Measurements from ENCODE around the gene LSM11.
"Not testable (repeated sequence)": the region's sequence is repeated elsewhere in the genome, so short reads cannot be mapped to it uniquely, and the experiment has no call there.

LSM11 gene

DNA sequence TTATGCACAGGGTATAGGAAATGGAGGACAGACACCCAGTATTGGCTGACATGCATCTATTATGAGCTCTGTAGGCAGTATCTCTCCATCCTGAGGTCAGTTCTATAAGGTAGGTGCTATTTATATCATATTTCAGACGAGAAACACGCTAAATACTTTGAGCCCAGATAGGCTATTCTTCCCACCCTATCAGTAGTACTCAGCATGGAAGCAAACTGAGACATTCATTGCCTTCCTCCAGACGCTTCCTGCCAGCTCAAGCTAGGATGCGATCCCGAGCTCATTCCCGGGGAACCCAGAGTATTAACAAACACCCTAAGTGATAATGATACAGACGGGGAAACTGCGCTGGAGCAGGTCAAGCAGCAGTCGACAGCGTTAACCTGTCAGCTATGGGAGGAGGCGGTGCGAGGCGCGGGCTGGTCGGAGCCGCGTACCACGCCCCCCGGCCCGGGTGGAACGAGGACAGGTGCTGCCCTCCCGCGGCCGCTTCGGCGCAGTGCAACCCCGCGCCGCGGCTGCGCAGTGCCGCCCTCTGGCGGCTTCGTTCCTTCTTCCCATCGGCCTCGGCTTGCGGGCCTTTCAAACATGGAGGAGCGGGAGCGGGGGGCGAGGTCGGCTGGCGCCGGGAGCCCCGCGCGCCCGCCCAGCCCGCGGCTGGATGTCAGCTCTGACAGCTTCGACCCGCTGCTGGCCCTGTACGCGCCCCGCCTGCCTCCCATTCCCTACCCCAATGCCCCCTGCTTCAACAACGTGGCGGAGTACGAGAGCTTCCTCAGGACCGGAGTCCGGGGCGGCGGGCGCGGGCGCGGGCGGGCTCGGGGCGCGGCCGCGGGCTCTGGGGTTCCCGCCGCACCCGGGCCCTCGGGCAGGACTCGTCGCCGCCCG lies at the start of gene LSM11:
Gene LSM11, plus strand, starts transcription at position 550 of the 888 bp plus-strand sequence. Its CDS starts 39 bp downstream, at position 589.
- peak; percentile 50 for DNase-seq

DNA sequence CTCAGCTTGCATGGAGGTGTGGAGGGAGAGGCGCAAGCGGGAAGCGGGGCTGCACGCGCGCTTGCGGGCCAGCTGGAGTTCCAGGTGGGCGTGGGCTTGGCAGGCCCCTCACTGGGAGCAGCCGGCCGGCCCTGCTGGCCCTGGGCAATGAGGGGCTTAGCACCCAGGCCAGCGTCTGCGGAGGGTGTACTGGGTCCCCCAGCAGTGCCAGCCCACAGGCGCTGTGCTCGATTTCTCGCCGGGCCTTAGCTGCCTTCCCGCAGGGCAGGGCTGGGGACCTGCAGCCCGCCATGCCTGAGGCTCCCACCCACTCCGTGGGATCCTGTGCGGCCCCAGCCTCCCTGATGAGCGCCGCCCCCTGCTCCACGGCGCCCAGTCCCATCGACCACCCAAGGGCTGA lies 49.7 kb upstream of the LSM11 start:
- DNase-seq = not testable (repeated sequence)

DNA sequence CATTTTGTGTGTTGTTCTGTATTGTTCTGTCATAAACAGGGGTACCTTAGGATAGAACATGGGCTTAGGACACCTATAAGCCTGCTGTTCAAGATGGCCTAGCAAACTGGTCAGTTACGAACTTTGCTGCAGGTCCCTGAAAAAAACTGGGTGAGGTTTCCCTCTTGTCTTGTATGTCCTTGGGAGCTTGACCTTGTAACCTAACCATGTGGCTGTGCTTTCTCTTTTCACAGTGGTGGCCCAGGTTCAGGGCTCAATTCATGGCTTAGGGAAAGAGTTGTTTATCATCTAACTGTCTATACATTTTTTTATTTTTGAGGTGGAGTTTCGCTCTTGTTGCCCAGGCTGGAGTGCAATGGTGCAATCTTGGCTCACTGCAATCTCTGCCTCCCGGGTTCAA lies 47.4 kb upstream of the LSM11 start:
- DNase-seq = not testable (repeated sequence)

DNA sequence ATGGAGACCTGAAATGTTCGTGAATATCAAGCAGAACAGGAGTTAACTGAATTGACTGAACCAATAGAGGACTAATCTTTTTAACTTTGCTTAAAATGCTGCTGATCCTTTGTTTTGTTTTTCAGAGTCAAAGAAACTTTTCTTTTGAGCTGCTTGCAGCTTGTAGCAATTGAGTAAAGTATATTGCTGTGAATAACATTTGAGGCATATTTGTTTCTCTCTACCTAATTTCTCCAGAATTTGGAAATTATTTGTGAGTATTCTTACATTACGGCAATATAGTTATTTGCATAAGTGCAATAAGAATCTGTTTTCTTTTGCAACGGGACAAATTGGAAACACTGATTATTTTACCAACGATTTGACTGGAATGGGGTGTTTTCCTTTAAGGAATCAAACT lies 44.8 kb upstream of the LSM11 start:
- not testable (repeated sequence) for DNase-seq

DNA sequence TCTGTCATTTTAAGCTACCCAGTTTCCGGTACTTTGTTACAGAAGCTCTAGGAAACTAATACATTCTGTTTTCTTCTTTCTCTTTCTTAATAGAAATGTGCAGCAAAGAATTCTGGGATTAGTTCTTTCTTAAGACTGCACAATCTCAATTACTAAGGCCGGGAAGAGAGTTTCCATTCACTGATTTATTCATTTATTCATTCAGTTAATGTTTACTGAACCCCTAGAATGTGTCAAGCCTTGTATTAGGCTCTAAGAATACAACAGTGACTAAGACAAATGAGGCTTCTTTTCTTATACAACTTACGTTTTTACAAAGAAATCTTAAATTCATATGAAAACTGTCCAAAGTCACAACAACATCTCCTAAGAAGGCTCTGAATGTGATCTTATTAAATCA lies 39.8 kb upstream of the LSM11 start:
- no peak for DNase-seq

DNA sequence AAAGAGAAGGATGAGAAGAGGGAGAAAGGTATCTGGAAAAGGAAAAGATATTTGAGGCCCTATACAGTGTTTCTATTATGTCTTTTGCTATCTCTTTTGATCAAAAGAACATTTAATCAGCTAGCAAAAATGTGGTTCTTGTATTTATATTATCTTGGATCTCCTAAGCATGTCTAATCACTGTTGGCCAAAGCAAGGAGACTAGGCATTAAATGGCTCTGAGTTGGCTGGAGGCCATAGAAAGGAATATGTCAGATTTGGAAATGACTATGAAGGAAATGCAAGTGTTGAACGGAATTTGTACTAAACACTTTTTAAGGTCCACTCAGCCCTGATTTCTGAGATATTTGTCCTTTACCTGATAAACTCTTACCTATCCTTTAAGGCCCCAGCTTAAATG lies 34.6 kb upstream of the LSM11 start:
- no peak for DNase-seq

DNA sequence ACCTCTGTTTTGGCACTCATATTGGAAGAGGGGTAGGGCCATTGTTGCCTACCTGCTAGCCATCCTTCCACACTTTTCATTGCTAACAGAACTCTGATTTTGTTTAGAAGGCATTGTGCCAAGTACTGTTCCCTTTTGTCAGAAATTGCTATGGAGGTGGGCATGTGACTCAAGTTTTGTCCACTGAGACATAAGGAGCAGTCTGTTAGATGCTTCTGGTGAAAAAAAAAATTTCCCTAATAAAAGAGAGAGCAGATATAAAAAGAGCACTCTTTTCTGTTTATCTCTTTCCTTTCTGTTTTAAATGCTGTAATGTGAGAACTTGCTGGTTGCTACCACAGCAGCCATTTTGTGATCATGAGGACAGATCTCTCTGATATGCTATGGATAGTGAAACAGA lies 34.2 kb upstream of the LSM11 start:
- no peak for DNase-seq

DNA sequence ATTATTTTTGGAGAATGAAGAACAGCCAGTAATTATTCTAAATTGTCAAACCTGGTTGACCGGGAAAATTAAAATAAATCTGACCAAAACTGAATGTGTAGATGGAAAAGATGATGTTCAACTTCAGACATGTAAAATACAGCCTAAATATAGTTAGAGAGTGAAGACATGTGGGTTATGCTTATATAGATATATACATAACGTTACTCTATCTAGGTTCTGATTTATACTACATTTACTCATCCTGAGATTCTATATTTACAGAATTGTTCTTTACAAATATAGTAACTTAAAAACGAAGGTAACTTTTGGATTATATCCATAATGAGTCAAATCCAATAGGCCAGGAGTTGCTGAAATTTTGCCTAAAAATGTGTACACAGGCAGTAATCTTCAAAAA lies 33.1 kb upstream of the LSM11 start:
- no peak for DNase-seq

DNA sequence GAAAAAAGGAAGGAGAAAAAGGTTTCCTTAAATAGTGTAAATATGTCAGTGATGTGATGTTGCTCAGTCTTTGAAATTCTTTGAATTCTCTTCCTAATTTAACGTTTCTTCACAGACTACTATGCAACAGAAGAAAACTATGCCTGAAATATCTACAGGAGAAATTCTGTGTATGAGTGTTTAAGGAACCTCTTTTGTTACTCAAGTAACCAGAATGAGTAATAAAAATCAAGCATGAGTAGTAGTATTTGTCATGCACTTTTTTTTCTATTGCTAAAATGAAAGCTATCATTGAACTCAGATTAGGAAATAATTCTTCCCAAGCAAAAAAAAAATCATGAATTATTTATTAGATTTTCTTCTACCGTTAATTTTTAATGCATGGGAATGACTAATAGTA lies 32.6 kb upstream of the LSM11 start:
- no peak for DNase-seq

DNA sequence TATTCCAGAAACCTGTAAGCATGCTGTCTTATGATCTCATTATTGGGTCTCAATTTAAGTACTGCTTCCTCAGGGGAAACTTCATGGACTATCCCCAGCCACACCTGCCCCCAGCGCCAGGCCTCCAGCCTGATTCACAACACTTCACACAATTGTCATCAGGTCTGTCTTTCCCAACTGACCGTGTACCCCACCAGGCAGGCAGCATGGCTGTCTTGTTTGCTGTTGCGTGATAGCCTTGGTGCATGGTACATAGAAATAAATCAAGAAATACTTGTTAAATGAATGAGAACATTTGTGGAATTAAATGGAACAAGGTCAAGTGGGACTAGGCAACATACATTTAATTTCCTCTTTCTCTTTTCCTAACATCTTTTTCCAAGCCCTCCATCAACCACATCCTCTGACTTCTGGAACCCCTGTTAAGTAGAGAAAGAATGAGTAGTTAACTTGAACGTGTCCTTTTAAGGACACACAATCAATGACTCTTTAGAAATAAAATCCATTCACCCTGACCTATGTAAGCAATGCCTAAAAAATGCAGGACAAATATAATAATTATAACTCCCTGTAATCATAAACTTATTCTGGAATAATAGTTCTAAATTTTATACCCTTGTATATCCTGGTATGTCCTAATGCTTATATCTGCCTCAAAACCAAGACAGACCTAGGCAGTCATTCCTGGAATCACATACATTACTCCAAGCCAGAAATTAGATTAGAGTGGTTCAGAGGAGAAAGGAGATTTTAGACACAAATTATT lies 29.5 kb upstream of the LSM11 start:
- no peak for DNase-seq

DNA sequence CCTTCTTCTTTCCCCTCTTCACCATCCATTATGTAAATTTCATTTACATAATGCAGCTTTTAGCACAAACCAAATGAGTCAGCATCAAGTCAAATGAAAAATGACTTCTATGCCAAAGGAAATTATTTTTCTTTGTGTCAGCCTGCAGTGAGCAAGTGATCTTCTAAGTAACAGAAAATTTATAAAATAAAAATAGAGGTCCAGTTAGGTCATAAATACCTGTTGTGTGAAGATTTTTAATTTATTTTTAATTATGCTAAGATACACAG lies 29.0 kb upstream of the LSM11 start:
- no peak for DNase-seq

DNA sequence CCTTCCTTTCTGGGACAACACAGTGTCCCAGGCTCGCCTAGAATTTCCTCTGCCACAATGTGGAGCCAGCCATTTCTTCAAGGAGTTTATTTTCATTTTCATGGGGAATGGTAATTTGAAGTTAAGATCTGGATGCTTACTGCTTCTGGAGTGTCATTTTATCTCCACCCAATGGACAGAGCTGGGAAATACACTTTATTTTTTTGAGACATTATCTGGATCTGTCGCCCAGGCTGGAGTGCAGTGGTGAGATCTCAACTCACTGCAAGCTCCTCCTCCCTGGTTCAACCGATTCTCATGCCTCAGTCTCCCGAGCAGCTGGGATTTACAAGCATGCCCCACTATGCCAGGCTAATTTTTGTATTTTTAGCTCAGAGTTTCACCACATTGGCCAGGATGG lies 25.0 kb upstream of the LSM11 start:
- DNase-seq = no peak

DNA sequence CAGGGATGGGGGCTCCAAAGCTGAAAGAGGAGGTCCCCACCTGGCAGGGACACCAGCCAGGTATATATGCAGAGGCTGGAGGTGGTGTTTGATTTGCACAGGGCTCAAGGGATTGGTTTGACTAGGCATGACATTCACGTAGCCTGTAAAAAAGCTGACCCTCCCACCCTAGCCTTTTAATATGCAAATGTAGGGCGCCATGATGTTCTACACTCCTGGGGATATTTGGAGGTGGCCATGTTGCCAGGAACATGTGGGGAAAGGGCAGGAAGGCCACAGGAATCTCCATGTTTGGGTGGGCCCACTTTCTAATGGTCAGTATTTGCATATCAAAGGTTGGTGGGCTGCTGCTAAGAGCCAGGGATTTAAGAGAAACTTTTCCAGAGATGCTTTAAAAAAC lies 24.3 kb upstream of the LSM11 start:
- no peak for DNase-seq

DNA sequence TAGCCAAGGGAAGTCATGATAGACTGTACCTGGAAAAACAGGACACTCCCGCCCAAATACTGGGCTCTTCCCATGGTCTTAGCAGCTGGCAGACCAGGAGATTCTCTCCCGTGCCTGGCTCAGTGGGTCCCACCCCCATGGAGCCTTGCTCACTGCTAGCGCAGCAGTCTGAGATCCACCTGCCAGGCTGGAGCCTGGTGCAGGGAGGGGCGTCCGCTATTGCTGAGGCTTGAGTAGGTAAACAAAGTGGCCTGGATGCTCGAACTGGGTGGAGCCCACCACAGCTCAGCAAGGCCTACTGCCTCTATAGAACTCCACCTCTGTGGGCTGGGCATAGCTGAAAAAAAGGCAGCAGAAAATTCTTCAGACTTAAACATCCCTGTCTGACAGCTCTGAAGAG lies 22.4 kb upstream of the LSM11 start:
- DNase-seq = no peak

DNA sequence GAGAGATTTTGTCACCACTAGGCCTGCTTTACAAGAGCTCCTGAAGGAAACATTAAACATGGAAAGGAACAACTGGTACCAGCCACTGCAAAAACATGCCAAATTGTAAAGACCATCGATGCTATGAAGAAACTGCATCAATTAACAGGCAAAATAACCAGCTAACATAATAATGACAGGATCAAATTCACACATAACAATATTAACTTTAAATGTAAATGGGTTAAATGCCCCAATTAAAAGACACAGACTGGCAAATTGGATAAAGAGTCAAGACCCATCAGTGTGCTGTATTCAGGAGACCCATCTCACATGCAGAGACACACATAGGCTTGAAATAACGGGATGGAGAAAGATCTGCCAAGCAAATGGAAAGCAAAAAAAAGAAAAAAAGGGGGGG lies 20.6 kb upstream of the LSM11 start:
- not testable (repeated sequence) for DNase-seq

DNA sequence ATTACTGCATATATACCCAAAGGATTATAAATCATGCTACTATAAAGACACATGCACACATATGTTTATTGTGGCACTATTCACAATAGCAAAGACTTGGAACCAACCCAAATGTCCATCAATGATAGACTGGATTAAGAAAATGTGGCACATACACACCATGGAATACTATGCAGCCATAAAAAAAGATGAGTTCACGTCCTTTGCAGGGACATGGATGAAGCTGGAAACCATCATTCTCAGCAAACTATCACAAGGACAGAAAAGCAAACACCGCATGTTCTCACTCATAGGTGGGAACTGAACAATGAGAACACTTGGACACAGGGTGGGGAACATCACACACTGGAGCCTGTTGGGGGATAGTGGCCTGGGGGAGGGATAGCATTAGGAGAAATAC lies 16.9 kb upstream of the LSM11 start:
- not testable (repeated sequence) for DNase-seq

DNA sequence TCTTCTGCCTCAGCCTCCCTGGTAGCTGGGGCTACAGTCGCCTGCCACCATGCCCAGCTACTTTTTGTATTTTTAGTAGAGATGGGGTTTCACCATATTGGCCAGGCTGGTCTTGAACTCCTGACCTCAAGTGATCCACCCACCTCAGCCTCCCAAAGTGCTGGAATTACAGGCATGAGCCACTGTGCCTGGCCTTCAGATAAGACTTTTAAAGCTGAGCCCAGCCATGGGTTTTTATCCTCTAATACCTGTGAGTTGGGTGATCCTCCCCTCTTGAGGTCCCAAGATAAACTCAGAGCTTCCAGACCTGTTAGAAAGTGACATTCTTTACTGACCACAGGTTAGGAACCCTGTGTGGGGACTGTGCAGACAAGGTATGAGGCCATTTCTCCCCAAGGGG lies 15.7 kb upstream of the LSM11 start:
- DNase-seq = not testable (repeated sequence)

DNA sequence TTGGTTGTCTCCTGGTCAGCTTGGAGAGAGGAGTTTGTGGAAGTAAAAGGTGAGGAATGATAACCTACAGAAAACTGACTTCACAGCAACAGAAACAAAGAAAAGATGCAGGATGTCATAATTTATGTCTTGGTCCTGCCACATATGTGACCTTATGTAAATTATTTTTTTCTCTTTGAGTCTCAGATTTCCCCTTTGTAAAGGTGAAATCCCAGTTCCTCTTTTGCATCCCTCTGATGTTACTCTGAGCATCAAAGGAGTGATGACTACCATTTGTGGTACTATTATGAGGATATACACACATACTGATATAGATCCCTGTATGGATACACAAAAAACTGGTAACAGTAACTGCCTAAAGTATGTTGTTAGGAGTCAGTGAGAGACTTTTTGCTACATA lies 13.7 kb upstream of the LSM11 start:
- DNase-seq = no peak

DNA sequence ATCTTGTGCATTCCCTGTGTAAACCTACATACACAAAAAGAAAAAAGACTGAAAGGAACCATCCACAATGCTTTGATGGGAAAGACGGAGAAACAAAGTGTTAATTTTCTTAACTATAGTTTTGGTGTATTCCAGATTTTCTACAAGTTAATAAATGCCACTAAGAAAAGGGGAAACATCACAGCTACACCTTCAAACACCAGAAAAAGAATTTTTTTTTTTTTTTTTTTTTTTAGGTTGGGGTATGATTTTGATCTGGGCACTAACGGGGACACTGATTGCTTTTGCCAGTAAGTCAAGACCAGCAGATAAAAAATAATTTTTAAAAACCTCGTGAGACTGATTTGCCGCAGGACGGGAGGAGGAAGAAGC lies 12.6 kb upstream of the LSM11 start:
- DNase-seq = no peak

DNA sequence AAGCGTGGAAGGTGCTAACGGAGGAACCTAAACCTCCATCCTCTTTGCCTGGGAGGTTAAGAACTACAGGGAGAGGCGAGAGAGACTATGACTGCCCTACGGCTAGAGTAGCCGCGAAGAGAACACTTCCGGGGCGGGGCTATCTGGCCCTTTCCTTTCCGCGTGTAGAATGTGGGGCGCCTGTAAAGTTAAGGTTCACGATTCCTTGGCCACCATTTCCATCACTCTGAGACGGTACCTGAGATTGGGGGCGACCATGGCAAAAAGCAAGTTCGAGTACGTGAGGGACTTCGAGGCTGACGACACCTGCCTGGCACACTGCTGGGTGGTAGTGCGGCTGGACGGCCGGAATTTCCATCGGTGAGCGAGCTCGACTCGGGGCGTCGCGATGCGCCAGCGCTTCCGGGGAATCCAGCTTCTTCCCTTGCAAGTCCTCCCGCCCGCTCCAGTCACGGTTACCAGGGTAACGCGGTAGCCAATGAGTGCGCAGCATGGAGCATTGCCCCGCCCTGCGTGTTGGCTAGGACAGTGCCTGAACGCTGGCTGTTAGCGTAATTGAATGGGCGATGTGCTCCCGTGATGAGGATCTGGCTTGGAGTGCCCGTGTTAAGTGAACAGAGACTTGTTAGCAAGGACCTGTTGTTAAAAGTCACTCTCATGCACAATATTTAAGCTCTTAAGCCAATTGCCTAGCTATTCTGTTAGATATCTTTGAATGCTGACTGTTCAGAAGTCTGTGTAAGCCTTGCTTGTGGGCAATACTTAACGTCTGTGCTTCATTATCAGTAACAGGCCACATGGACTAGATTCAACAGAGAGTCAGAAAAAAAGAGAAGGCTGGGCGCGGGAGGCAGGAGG lies 12.0 kb upstream of the LSM11 start, which contains the start of gene THG1L:
Gene THG1L, plus strand, starts transcription at position 149 of the 858 bp plus-strand sequence. Its CDS starts 21 bp downstream, at position 170.
- DNase-seq = peak; percentile 97

DNA sequence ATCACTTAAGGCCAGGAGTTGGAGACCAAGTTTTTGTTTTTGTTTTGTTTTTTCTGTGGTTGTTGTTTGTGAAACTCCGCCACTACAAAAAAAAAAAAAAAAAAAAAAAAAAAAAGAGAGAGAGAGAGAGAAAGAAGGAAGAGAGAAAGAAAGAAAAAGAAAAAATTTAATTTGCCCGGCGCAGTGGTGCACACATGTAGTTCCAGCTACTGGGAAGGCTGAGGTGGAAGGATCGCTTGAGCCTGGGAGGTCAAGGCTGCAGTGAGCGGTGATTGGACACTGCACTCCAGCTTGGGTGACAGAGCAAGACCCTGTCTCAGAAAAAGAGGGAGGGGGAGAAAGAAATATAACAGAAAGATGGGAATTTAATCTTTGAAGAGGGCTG lies 11.4 kb upstream of the LSM11 start:
- DNase-seq = no peak

DNA sequence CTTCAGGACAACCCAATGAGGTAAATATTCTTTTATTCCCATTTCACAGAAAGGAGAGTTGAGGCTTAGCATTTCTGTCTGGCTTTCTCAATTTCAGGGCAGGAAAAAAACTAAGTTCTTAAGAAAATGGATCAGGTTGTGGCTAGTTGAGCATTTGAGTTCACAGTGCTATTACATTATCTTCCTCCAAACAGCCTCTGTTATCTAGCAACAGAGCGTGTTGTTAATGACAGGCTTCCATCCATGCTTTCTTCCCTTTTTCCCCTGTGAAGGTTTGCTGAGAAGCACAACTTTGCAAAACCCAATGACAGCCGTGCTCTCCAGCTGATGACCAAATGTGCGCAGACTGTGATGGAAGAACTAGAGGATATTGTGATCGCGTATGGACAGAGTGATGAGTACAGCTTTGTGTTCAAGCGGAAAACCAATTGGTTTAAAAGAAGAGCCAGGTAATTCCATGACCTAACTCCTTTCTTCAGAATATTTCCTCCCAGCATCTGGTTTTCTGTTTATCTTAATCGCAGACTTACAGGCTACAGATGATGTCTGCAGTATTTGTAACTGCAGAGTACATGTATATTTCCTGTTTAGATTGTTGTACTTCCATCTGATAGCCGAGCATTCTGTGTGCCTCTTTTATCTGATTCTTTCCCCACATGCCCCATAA lies 10.8 kb upstream of the LSM11 start:
- DNase-seq = no peak

DNA sequence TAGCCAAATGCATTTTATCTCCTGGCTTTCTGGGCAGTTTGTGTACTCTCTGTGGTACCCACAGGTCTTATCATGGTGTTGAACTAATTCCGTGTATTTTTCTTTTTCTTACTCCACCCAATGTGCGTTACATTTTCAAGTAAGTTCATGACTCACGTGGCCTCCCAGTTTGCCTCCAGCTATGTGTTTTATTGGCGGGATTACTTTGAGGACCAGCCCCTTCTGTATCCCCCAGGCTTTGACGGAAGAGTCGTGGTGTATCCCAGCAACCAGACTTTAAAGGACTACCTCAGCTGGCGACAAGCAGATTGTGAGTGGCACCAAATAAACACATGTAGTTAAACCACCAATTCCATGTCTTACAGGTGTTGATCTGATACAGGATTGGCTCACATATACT lies 9.1 kb upstream of the LSM11 start:
- no peak for DNase-seq

Data from NCI-H1092 (cell line).